B cell (primary cell): ENCODE results near the gene GNAI2. TPM values are rescaled to one million over a fixed set of nuclear protein-coding genes. Genes with fewer than 3 reads are reported as not detected.

ENCODE experiments used
- ATAC-seq: fragments of 200-7000 bp; cut with Tn5 transposase; one replicate; pipeline ENCODE4 v1.10.0; 2021; ENCODE audit warnings: low read depth, mild to moderate bottlenecking, moderate number of reproducible peaks, moderate library complexity
- CTCF ChIA-PET: fragments of 350-600 bp; sonication (Branson Sonifier 250); formaldehyde crosslinking; loops from one replicate; lab custom pipeline; 2021; ENCODE audit warnings: antibody characterized with exemption, inconsistent platforms; lab: Charles Lee
- POLR2A ChIA-PET: fragments of 350-600 bp; sonication (Branson Sonifier 250); formaldehyde crosslinking; loops from one replicate; lab custom pipeline; 2021; ENCODE audit warnings: antibody characterized with exemption; lab: Charles Lee
- DNase-seq: peaks from one replicate; pipeline ENCODE4 v3.0.0; 2013
- H2AFZ ChIP-seq: 2 replicates; pipeline ENCODE4 v1.6.1; 2012; ENCODE audit warnings: mild to moderate bottlenecking, low read depth, low read length; ENCODE audit not compliant: insufficient read depth, poor library complexity, severe bottlenecking
- H3K27ac ChIP-seq, 2 donors: 1 replicate in 1 of 2; 2 replicates in 1 of 2; pipeline ENCODE4 v1.5.1; 2012 to 2013; ENCODE audit warnings: low read length in 2 of 2, mild to moderate bottlenecking in 2 of 2, moderate library complexity in 1 of 2
- H3K27me3 ChIP-seq, 4 experiments: fragments of 200-600 bp in 1 of 4; sonication (generic) in 1 of 4; replicated peaks in 1 of 4; 1 replicate in 2 of 4; 2 replicates in 2 of 4; pipeline versions ENCODE4 v1.6.1 to v1.7.0; 2013 to 2016; ENCODE audit warnings: low read length in 3 of 4, mild to moderate bottlenecking in 2 of 4, mixed read lengths in 1 of 4, moderate library complexity in 1 of 4; ENCODE audit not compliant: insufficient read depth in 4 of 4, control insufficient read depth in 3 of 4; ENCODE audit errors: control extremely low read depth in 1 of 4
- H3K36me3 ChIP-seq, 2 experiments: replicated peaks in 1 of 2; 1 replicate in 1 of 2; 2 replicates in 1 of 2; pipeline versions ENCODE4 v1.6.1 to v1.7.1; 2013; ENCODE audit warnings: low read length in 1 of 2; ENCODE audit not compliant: insufficient read depth in 2 of 2, control insufficient read depth in 1 of 2; ENCODE audit errors: control extremely low read depth in 1 of 2, extremely low read depth in 1 of 2
- H3K4me1 ChIP-seq, 2 donors: fragments of 200-600 bp in 1 of 2; sonication (generic) in 1 of 2; 1 replicate in 1 of 2; 2 replicates in 1 of 2; pipeline versions ENCODE4 v1.5.1 to v1.6.1; 2013 to 2017; ENCODE audit warnings: low read length in 2 of 2; ENCODE audit not compliant: control insufficient read depth in 2 of 2, insufficient read depth in 2 of 2
- H3K4me2 ChIP-seq: replicated peaks from 2 replicates; pipeline ENCODE3; 2012; ENCODE audit warnings: mild to moderate bottlenecking, low read depth, low read length; ENCODE audit not compliant: poor library complexity, severe bottlenecking
- H3K4me3 ChIP-seq, 5 experiments: fragments of 200-600 bp in 1 of 5; sonication (generic) in 1 of 5; 1 replicate in 3 of 5; 2 replicates in 2 of 5; pipeline versions ENCODE4 v1.5.1 to v1.7.0; 2011 to 2016; ENCODE audit warnings: low read length in 4 of 5, mild to moderate bottlenecking in 4 of 5, low read depth in 2 of 5, control low read depth in 1 of 5, moderate library complexity in 1 of 5; ENCODE audit not compliant: insufficient read depth in 1 of 5; ENCODE audit errors: control extremely low read depth in 1 of 5, extremely low read depth in 1 of 5
- H3K79me2 ChIP-seq: fragments of 200-600 bp; sonication (generic); one replicate; pipeline ENCODE4 v1.6.0; 2016; ENCODE audit warnings: low read length; ENCODE audit not compliant: control insufficient read depth, insufficient read depth
- H3K9ac ChIP-seq: fragments of 200-600 bp; sonication (generic); 2 replicates; pipeline ENCODE4 v1.6.1; 2017; ENCODE audit warnings: mild to moderate bottlenecking, low read length, moderate library complexity
- H3K9me3 ChIP-seq, 3 donors: one replicate each; pipeline versions ENCODE4 v1.6.1 to v1.7.1; 2013; ENCODE audit warnings: low read length in 2 of 3; ENCODE audit not compliant: control insufficient read depth in 2 of 3, insufficient read depth in 1 of 3; ENCODE audit errors: control extremely low read depth in 1 of 3
- H4K20me1 ChIP-seq: 2 replicates; pipeline ENCODE4 v1.6.0; 2012; ENCODE audit warnings: mild to moderate bottlenecking, low read length; ENCODE audit not compliant: insufficient read depth, control insufficient read depth, poor library complexity, severe bottlenecking
- H3K27ac Mint-ChIP-seq: one replicate; pipeline ENCODE4 v1.8.0; 2021; ENCODE audit warnings: mixed read lengths
- H3K27me3 Mint-ChIP-seq: one replicate; pipeline ENCODE4 v1.8.0; 2021; ENCODE audit warnings: mixed read lengths
- H3K4me1 Mint-ChIP-seq: one replicate; pipeline ENCODE4 v1.8.0; 2021; ENCODE audit warnings: mixed read lengths
- H3K4me3 Mint-ChIP-seq: one replicate; pipeline ENCODE4 v1.8.0; 2021; ENCODE audit warnings: mixed read lengths
- H3K9me3 Mint-ChIP-seq: one replicate; pipeline ENCODE4 v1.8.0; 2022; ENCODE audit warnings: mixed read lengths; ENCODE audit not compliant: insufficient read depth
- CTCF ChIP-seq: fragments of 200-600 bp; IDR thresholded peaks from one replicate; pipeline ENCODE4 v1.8.0; 2022; ENCODE audit warnings: antibody characterized with exemption, mild to moderate bottlenecking
- EZH2 ChIP-seq: IDR thresholded peaks from 2 replicates; pipeline ENCODE4 v1.6.1; 2012; ENCODE audit warnings: borderline replicate concordance, low read depth, mild to moderate bottlenecking, moderate library complexity, low read length; ENCODE audit not compliant: insufficient read depth, poor library complexity, severe bottlenecking
- WGBS: methylation state at CpG from one replicate; pipeline ENCODE4 v1.1.5; 2013; ENCODE audit warnings: missing lambda C conversion rate; ENCODE audit not compliant: insufficient coverage; 5-methylcytosine and 5-hydroxymethylcytosine counted together
- intact Hi-C: fragments of 100-400 bp; cut with micrococcal nuclease; formaldehyde crosslinking; loops from one replicate; pipeline ENCODE4 v1.10.0; 2022
- polyA plus RNA-seq: library from polyadenylated mRNA; depleted of rRNA; stranded (reverse); fragments of >200 nt; gene quantifications from 2 replicates; pipeline ENCODE4 v1.2.3, GENCODE V29; 2012
- total RNA-seq, 2 donors: library from RNA; stranded (reverse); fragments of 120-200 nt in 1 of 2; gene quantifications; 1 replicate in 1 of 2; 2 replicates in 1 of 2; pipeline versions ENCODE4 v1.2.3 to v1.2.4, GENCODE V29; 2013 to 2022

GNAI2 gene
- total and polyA plus RNA-seq, 2 donors (not counting 1 experiment from before 2014, with no cell fraction given): 302 to 491 TPM

- WGBS: 0% methylated on average over 40 of the region's 40 CpGs
- peak overlapping the region; percentile 52 to 82 (median 69) for H3K4me3 ChIP-seq
- Mint-ChIP-seq H3K27me3 (peaks cover 4% of the 10 kb centered on the region), H3K27ac (peak overlapping the region; percentile 88), H3K4me3 (peak overlapping the region; percentile 96), H3K4me1 (peaks cover 45% of the 10 kb centered on the region), H3K9me3 (no peaks in the 10 kb centered on the region)
- H3K4me1 ChIP-seq: peaks cover 25 to 51% of the 10 kb centered on the region in 2 donors
- no peaks in the 10 kb centered on the region for H3K36me3 ChIP-seq
- H3K79me2 ChIP-seq: peaks cover 33% of the 10 kb centered on the region
- DNase-seq (no peak), ATAC-seq (peak; percentile 2)
- no peaks in the 10 kb centered on the region for H3K27me3 ChIP-seq
- H3K9me3 ChIP-seq: no peaks in the 10 kb centered on the region
- peak overlapping the region; percentile 68 for H3K9ac ChIP-seq
- POLR2A ChIA-PET: interaction anchor here (0.6 to 3.1 kb wide), 11 partner anchors 9 to 366 kb away, joined by 3 to 16 read pairs (median 5); partner anchors contain the start of gene GNAI2
- intact Hi-C loops: loop anchor here (1.0 to 5.0 kb wide), 10 partner anchors 8 to 425 kb away; partner anchors contain the start of genes IFRD2, INKA1, RBM5 and SEMA3F
- no peak for TF ChIP-seq CTCF
- TF ChIP-seq EZH2: no peak
- CTCF ChIA-PET: interaction anchor here (0.7 to 22.2 kb wide), 17 partner anchors 10 to 110 kb away, joined by 3 to 596 read pairs (median 7); partner anchors contain the start of genes GNAI2, GNAT1 and IFRD2
- H3K27ac ChIP-seq: peak overlapping the region; percentile 33 to 47
- no peaks in the 10 kb centered on the region for H4K20me1 ChIP-seq
- peak overlapping the region; percentile 91 for H2AFZ ChIP-seq
- H3K4me2 ChIP-seq: peak overlapping the region; percentile 97
Observed at GRCh38 chr3:50226888-50227389, 9.1 kb upstream of the GNAI2 start.
